Thyroid gland (tissue), 4 donors: ENCODE measurements around the gene PTPN3. TPM values are rescaled to one million over a fixed set of nuclear protein-coding genes. Genes with fewer than 3 reads are reported as not detected.

Experiments used
- DNase-seq, 2 donors: peaks; one replicate each; pipeline ENCODE4 v3.0.0-alpha.2; 2019
- H3K27ac ChIP-seq, 3 donors: fragments of 200-600 bp; sonication (generic); 1 replicate in 2 of 3; 2 replicates in 1 of 3; pipeline ENCODE4 v1.5.1; 2016 to 2019; ENCODE audit warnings: mild to moderate bottlenecking in 1 of 3, moderate library complexity in 1 of 3
- H3K27me3 ChIP-seq: fragments of 200-600 bp; sonication (generic); one replicate; pipeline ENCODE4 v1.5.1; 2019
- H3K36me3 ChIP-seq, 2 donors: fragments of 200-600 bp; sonication (generic); one replicate each; pipeline ENCODE4 v1.5.1; 2016 to 2019
- H3K4me1 ChIP-seq, 2 donors: fragments of 200-600 bp; sonication (generic); one replicate each; pipeline ENCODE4 v1.5.1; 2017 to 2019
- H3K4me3 ChIP-seq, 3 donors: fragments of 200-600 bp; sonication (generic); replicated peaks in 1 of 3; 1 replicate in 2 of 3; 2 replicates in 1 of 3; pipeline ENCODE4 v1.5.1; 2016; ENCODE audit warnings: mild to moderate bottlenecking in 1 of 3
- H3K9me3 ChIP-seq: fragments of 200-600 bp; sonication (generic); one replicate; pipeline ENCODE4 v1.5.1; 2017
- POLR2A ChIP-seq, 2 donors: fragments of 450-650 bp; IDR thresholded peaks; one replicate each; pipeline ENCODE4 v1.6.1; 2017; ENCODE audit warnings: antibody characterized with exemption in 2 of 2, mild to moderate bottlenecking in 2 of 2, moderate library complexity in 1 of 2
- WGBS, 2 donors: methylation state at CpG; one replicate each; pipeline ENCODE4 v1.1.5; 2017; 5-methylcytosine and 5-hydroxymethylcytosine counted together
- intact Hi-C: fragments of 100-400 bp; cut with DNase I; formaldehyde crosslinking; loops from one replicate; pipeline ENCODE4 v1.15.1; 2023
- total RNA-seq, 4 donors: library from RNA; depleted of rRNA; stranded (reverse); fragments of >200 nt; gene quantifications; one replicate each; pipeline ENCODE4 v1.2.3, GENCODE V29; 2016
- TF ChIP-seq, protein P1 (sequence below), 6 experiments: fragments of 200-600 bp in 3 of 6; fragments of 450-650 bp in 3 of 6; sonication (generic) in 3 of 6; IDR thresholded peaks; one replicate each; pipeline ENCODE4 v1.5.1; 2016 to 2019; ENCODE audit warnings: antibody characterized with exemption in 6 of 6, mild to moderate bottlenecking in 2 of 6, inconsistent platforms in 1 of 6, moderate library complexity in 1 of 6

The PTPN3 gene
- total RNA-seq, 4 donors from 2014 or later, result 18.6 to 22.0 (median 21.3) TPM

- DNase-seq, result no peak
- intact Hi-C loops, result no loop called here
- H3K9me3 ChIP-seq, result no peaks in the 10 kb centered on the region
- H3K4me1 ChIP-seq, result peaks cover 9 to 19% of the 10 kb centered on the region in 2 donors
- H3K27me3 ChIP-seq, result no peaks in the 10 kb centered on the region
- 38 to 41% methylated on average over 12 of the region's 12 CpGs for WGBS, 2 donors
- TF ChIP-seq, protein P1, sequence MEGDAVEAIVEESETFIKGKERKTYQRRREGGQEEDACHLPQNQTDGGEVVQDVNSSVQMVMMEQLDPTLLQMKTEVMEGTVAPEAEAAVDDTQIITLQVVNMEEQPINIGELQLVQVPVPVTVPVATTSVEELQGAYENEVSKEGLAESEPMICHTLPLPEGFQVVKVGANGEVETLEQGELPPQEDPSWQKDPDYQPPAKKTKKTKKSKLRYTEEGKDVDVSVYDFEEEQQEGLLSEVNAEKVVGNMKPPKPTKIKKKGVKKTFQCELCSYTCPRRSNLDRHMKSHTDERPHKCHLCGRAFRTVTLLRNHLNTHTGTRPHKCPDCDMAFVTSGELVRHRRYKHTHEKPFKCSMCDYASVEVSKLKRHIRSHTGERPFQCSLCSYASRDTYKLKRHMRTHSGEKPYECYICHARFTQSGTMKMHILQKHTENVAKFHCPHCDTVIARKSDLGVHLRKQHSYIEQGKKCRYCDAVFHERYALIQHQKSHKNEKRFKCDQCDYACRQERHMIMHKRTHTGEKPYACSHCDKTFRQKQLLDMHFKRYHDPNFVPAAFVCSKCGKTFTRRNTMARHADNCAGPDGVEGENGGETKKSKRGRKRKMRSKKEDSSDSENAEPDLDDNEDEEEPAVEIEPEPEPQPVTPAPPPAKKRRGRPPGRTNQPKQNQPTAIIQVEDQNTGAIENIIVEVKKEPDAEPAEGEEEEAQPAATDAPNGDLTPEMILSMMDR (IDR thresholded peaks at IDR 0.05), result no peak
- no peak for TF ChIP-seq POLR2A (IDR thresholded peaks at IDR 0.05)
- H3K4me3 ChIP-seq, result peak overlapping the region in 1 of 3 donors; percentile 33
- no peaks in the 10 kb centered on the region for H3K36me3 ChIP-seq
- peak overlapping the region; percentile 46 to 73 (median 62) for H3K27ac ChIP-seq
Observed at GRCh38 chr9:109499093-109499630, 1.1 kb upstream of the PTPN3 start.

GRCh38 chr9:109497226-109498153, 617 bp downstream of the PTPN3 start:
- H3K27me3 ChIP-seq, result no peaks in the 10 kb centered on the region
- WGBS, 2 donors, result 7 to 10% methylated on average over 14 to 24 of the region's 82 CpGs
- peak overlapping the region in 1 of 3 donors; percentile 32 for H3K27ac ChIP-seq
- intact Hi-C loops, result no loop called here
- H3K9me3 ChIP-seq, result no peaks in the 10 kb centered on the region
- peaks cover 9 to 19% of the 10 kb centered on the region in 2 donors for H3K4me1 ChIP-seq
- TF ChIP-seq, protein P1 (IDR thresholded peaks at IDR 0.05), result no peak
- no peak for TF ChIP-seq POLR2A (IDR thresholded peaks at IDR 0.05)
- H3K4me3 ChIP-seq, result peak overlapping the region in 2 of 3 donors; percentile 9 to 51
- no peaks in the 10 kb centered on the region for H3K36me3 ChIP-seq
- DNase-seq, result peak; percentile 37 to 38

DNA sequence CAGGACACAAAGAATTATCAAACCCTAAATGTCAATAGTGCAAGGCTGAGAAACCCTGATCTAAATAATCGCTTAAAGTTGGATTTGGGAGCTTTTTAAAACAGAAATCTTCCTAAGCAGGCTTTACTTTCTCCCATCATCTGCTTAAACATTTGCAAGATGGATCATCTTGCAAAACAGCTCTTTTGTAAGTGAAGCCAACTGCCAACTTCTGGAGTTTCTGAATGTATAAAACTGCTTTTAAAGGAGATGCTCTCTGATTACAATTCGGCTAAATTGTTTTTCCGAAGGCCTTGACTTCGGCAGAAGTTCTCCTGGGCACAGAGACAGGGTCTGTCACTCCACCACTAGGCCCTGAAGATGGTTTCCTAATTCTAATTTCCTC, 1.3 kb downstream of the PTPN3 start:
- 83 to 86% methylated on average over 4 of the region's 4 CpGs for WGBS, 2 donors
- Histone ChIP-seq H3K4me1 (peaks cover 9 to 19% of the 10 kb centered on the region in 2 donors), H3K36me3 (no peaks in the 10 kb centered on the region), H3K27me3 (no peaks in the 10 kb centered on the region), H3K9me3 (no peaks in the 10 kb centered on the region), H3K27ac (no peak overlapping the region), H3K4me3 (peak overlapping the region in 1 of 3 donors; percentile 51)
- TF ChIP-seq, protein P1 (IDR thresholded peaks at IDR 0.05), result no peak
- TF ChIP-seq POLR2A (IDR thresholded peaks at IDR 0.05), result no peak
- intact Hi-C loops, result no loop called here
- no peak for DNase-seq

- DNase-seq, result no peak
- no peak for TF ChIP-seq POLR2A (IDR thresholded peaks at IDR 0.05)
- TF ChIP-seq, protein P1 (IDR thresholded peaks at IDR 0.05), result no peak
- Histone ChIP-seq H3K9me3 (no peaks in the 10 kb centered on the region), H3K4me3 (no peak overlapping the region), H3K36me3 (no peaks in the 10 kb centered on the region), H3K27me3 (no peaks in the 10 kb centered on the region), H3K27ac (no peak overlapping the region), H3K4me1 (peaks cover 9 to 19% of the 10 kb centered on the region in 2 donors)
- 96 to 98% methylated on average over 3 of the region's 3 CpGs for WGBS, 2 donors
- intact Hi-C loops, result no loop called here
Observed at GRCh38 chr9:109496218-109496617, 1.9 kb downstream of the PTPN3 start.

GRCh38 chr9:109493648-109494047, 4.5 kb downstream of the PTPN3 start:
- no peak overlapping the region for H3K4me3 ChIP-seq
- H3K36me3 ChIP-seq, result no peaks in the 10 kb centered on the region
- TF ChIP-seq POLR2A (IDR thresholded peaks at IDR 0.05), result no peak
- TF ChIP-seq, protein P1 (IDR thresholded peaks at IDR 0.05), result no peak
- no peak overlapping the region for H3K27ac ChIP-seq
- no peaks in the 10 kb centered on the region for H3K27me3 ChIP-seq
- no peak for DNase-seq
- H3K9me3 ChIP-seq, result no peaks in the 10 kb centered on the region
- intact Hi-C loops, result no loop called here
- H3K4me1 ChIP-seq, result peaks cover 5 to 17% of the 10 kb centered on the region in 2 donors
- 63 to 79% methylated on average over 6 of the region's 6 CpGs for WGBS, 2 donors
